Naive thymus-derived CD8-positive, alpha-beta T cell (primary cell): ENCODE measurements around the gene HEPHL1. TPM values are rescaled to one million over a fixed set of nuclear protein-coding genes. Genes with fewer than 3 reads are reported as not detected.
"Not testable (repeated sequence)": the region's sequence is repeated elsewhere in the genome, so short reads cannot be mapped to it uniquely, and the experiment has no call there.

Experiments
- ATAC-seq, 2 donors: fragments of 150-1000 bp; cut with Tn5 transposase in 1 of 2; sonication (Bioruptor Pico), chemical (Tn5 transposase) in 1 of 2; 1 replicate in 1 of 2; 2 replicates in 1 of 2; pipeline ENCODE4 v1.10.0; 2021; ENCODE audit warnings: mild to moderate bottlenecking in 2 of 2, moderate library complexity in 2 of 2
- POLR2A ChIA-PET: fragments of 350-600 bp; sonication (Branson Sonifier 250); formaldehyde crosslinking; loops from one replicate; lab custom pipeline; 2021; ENCODE audit warnings: antibody characterized with exemption; lab: Charles Lee
- DNase-seq, 10 donors: peaks; one replicate each; pipeline versions ENCODE4 v3.0.0 to v3.0.0-alpha.2; 2020 to 2022
- H3K27ac Mint-ChIP-seq, 10 donors: one replicate each; pipeline ENCODE4 v1.8.0; 2020 to 2022; ENCODE audit warnings: mild to moderate bottlenecking in 10 of 10, mixed read lengths in 10 of 10, moderate library complexity in 4 of 10, inconsistent platforms in 1 of 10
- H3K27me3 Mint-ChIP-seq, 5 donors: one replicate each; pipeline ENCODE4 v1.8.0; 2021 to 2022; ENCODE audit warnings: mixed read lengths in 5 of 5
- H3K36me3 Mint-ChIP-seq, 3 donors: one replicate each; pipeline ENCODE4 v1.8.0; 2020 to 2022; ENCODE audit warnings: mixed read lengths in 3 of 3, mild to moderate bottlenecking in 2 of 3, inconsistent platforms in 1 of 3
- H3K4me1 Mint-ChIP-seq, 4 donors: one replicate each; pipeline ENCODE4 v1.8.0; 2021 to 2022; ENCODE audit warnings: mixed read lengths in 4 of 4
- H3K4me3 Mint-ChIP-seq, 10 donors: one replicate each; pipeline ENCODE4 v1.8.0; 2020 to 2022; ENCODE audit warnings: mild to moderate bottlenecking in 10 of 10, mixed read lengths in 10 of 10, moderate library complexity in 6 of 10, inconsistent platforms in 1 of 10
- H3K9me3 Mint-ChIP-seq, 9 donors: one replicate each; pipeline ENCODE4 v1.8.0; 2020 to 2022; ENCODE audit warnings: mixed read lengths in 9 of 9, mild to moderate bottlenecking in 3 of 9, inconsistent platforms in 1 of 9, moderate library complexity in 1 of 9
- polyA plus RNA-seq, 3 donors: library from polyadenylated mRNA; unstranded; fragments of 300-500 nt; fragmentation: Illumina TruSeq; gene quantifications; one replicate each; pipeline ENCODE4 v1.2.3, GENCODE V29; 2021
- total RNA-seq, 8 experiments: library from RNA in 2 of 8; stranded (reverse) in 2 of 8; gene quantifications; one replicate each; pipeline ENCODE4 v1.2.3 and lab custom pipeline; 2021 to 2026

Gene HEPHL1
- total RNA-seq (not detected), polyA plus RNA-seq (not detected), total RNA-seq (lab: John Stamatoyannopoulos, UW) (0 to 0.09 (median 0) reads per million in 6 experiments)

GRCh38 chr11:94020777-94021481 is at the start of gene HEPHL1:
Gene HEPHL1 (plus strand): TSS chr11:94021354. CDS start chr11:94021369, 15 bp downstream.
- POLR2A ChIA-PET = no interaction called here
- H3K9me3 Mint-ChIP-seq = peaks cover 0 to 5% (median 0%) of the 10 kb centered on the region in 9 donors
- H3K27me3 Mint-ChIP-seq = peaks cover 7 to 12% (median 7%) of the 10 kb centered on the region in 5 donors
- ATAC-seq (no peak), DNase-seq (no peak)
- peaks cover 0 to 3% (median 0%) of the 10 kb centered on the region in 3 donors for H3K36me3 Mint-ChIP-seq
- no peaks in the 10 kb centered on the region for H3K4me1 Mint-ChIP-seq
- no peak within 1 kb of the TSS for H3K4me3 Mint-ChIP-seq
- H3K27ac Mint-ChIP-seq = no peak within 1 kb of the TSS

- Mint-ChIP-seq H3K4me3 (no peak overlapping the region), H3K36me3 (no peaks in the 10 kb centered on the region), H3K27ac (no peak overlapping the region), H3K9me3 (peaks cover 0 to 18% (median 4%) of the 10 kb centered on the region in 9 donors), H3K27me3 (peaks cover 5 to 53% (median 11%) of the 10 kb centered on the region in 5 donors), H3K4me1 (no peaks in the 10 kb centered on the region)
- DNase-seq (no peak), ATAC-seq (no peak)
- POLR2A ChIA-PET = no interaction called here
Measured at GRCh38 chr11:93972790-93973189, 48.4 kb upstream of the HEPHL1 start.

- H3K36me3 Mint-ChIP-seq, DNase-seq, ATAC-seq, POLR2A ChIA-PET, H3K4me3 Mint-ChIP-seq, H3K27ac Mint-ChIP-seq, H3K4me1 Mint-ChIP-seq: not testable (repeated sequence)
- H3K27me3 Mint-ChIP-seq = peaks cover 5 to 53% (median 11%) of the 10 kb centered on the region in 5 donors
- H3K9me3 Mint-ChIP-seq = peaks cover 0 to 18% (median 4%) of the 10 kb centered on the region in 9 donors
Measured at GRCh38 chr11:93973322-93974051, 47.7 kb upstream of the HEPHL1 start.

GRCh38 chr11:93974759-93975158 is 46.4 kb upstream of the HEPHL1 start:
- no peak for DNase-seq
- Mint-ChIP-seq H3K36me3 (no peaks in the 10 kb centered on the region), H3K9me3 (peaks cover 0 to 20% (median 9%) of the 10 kb centered on the region in 9 donors), H3K27ac (no peak overlapping the region), H3K27me3 (peaks cover 2 to 54% (median 13%) of the 10 kb centered on the region in 5 donors), H3K4me3 (no peak overlapping the region), H3K4me1 (no peaks in the 10 kb centered on the region)
- POLR2A ChIA-PET = no interaction called here
- no peak for ATAC-seq

- peaks cover 0 to 21% (median 9%) of the 10 kb centered on the region in 9 donors for H3K9me3 Mint-ChIP-seq
- H3K4me3 Mint-ChIP-seq, H3K27ac Mint-ChIP-seq, POLR2A ChIA-PET, H3K36me3 Mint-ChIP-seq, DNase-seq, ATAC-seq, H3K4me1 Mint-ChIP-seq: not testable (repeated sequence)
- H3K27me3 Mint-ChIP-seq = peaks cover 2 to 36% (median 11%) of the 10 kb centered on the region in 5 donors
Measured at GRCh38 chr11:93976577-93977254, 44.4 kb upstream of the HEPHL1 start.

- ATAC-seq (no peak), DNase-seq (no peak)
- H3K36me3 Mint-ChIP-seq = no peaks in the 10 kb centered on the region
- peaks cover 7 to 23% (median 7%) of the 10 kb centered on the region in 5 donors for H3K27me3 Mint-ChIP-seq
- H3K4me3 Mint-ChIP-seq = no peak overlapping the region
- peaks cover 0 to 9% (median under 1%) of the 10 kb centered on the region in 9 donors for H3K9me3 Mint-ChIP-seq
- H3K27ac Mint-ChIP-seq = no peak overlapping the region
- H3K4me1 Mint-ChIP-seq = no peaks in the 10 kb centered on the region
- POLR2A ChIA-PET = no interaction called here
Measured at GRCh38 chr11:93983542-93984195, 37.5 kb upstream of the HEPHL1 start.

- H3K27me3 Mint-ChIP-seq = peaks cover 7 to 26% (median 7%) of the 10 kb centered on the region in 5 donors
- H3K27ac Mint-ChIP-seq = no peak overlapping the region
- DNase-seq (no peak), ATAC-seq (no peak)
- H3K4me3 Mint-ChIP-seq = no peak overlapping the region
- H3K9me3 Mint-ChIP-seq = peaks cover 0 to 6% (median 2%) of the 10 kb centered on the region in 9 donors
- no peaks in the 10 kb centered on the region for H3K4me1 Mint-ChIP-seq
- POLR2A ChIA-PET = no interaction called here
- H3K36me3 Mint-ChIP-seq = no peaks in the 10 kb centered on the region
Measured at GRCh38 chr11:93984196-93984567, 37.0 kb upstream of the HEPHL1 start.

- Mint-ChIP-seq H3K4me1 (no peaks in the 10 kb centered on the region), H3K27me3 (peaks cover 2 to 20% (median 8%) of the 10 kb centered on the region in 5 donors), H3K4me3 (no peak overlapping the region)
Measured at GRCh38 chr11:93984936-93985335, 36.2 kb upstream of the HEPHL1 start.

GRCh38 chr11:93986716-93987115 is 34.4 kb upstream of the HEPHL1 start:
- no peak overlapping the region for H3K4me3 Mint-ChIP-seq
- no peak for ATAC-seq
- no peak for DNase-seq
- H3K27me3 Mint-ChIP-seq = peaks cover 2 to 23% (median 12%) of the 10 kb centered on the region in 5 donors
- peak overlapping the region in 1 of 10 donors; percentile 8 for H3K27ac Mint-ChIP-seq
- no peaks in the 10 kb centered on the region for H3K4me1 Mint-ChIP-seq
- POLR2A ChIA-PET = no interaction called here
- peaks cover 0 to 18% (median 6%) of the 10 kb centered on the region in 9 donors for H3K9me3 Mint-ChIP-seq
- H3K36me3 Mint-ChIP-seq = no peaks in the 10 kb centered on the region

More at GRCh38 chr11:93984936-93985335, 36.2 kb upstream of the HEPHL1 start:
- ATAC-seq (no peak), DNase-seq (no peak)
- POLR2A ChIA-PET = no interaction called here
- H3K36me3 Mint-ChIP-seq = no peaks in the 10 kb centered on the region
- no peak overlapping the region for H3K27ac Mint-ChIP-seq
- H3K9me3 Mint-ChIP-seq = peaks cover 0 to 6% (median under 1%) of the 10 kb centered on the region in 9 donors

- no peak for ATAC-seq
- Mint-ChIP-seq H3K36me3 (peaks cover 0 to 8% (median 0%) of the 10 kb centered on the region in 3 donors), H3K4me1 (no peaks in the 10 kb centered on the region), H3K27ac (no peak overlapping the region), H3K9me3 (peaks cover 2 to 35% (median 18%) of the 10 kb centered on the region in 9 donors), H3K27me3 (peaks cover 2 to 19% (median 12%) of the 10 kb centered on the region in 5 donors), H3K4me3 (no peak overlapping the region)
- POLR2A ChIA-PET = no interaction called here
- no peak for DNase-seq
Measured at GRCh38 chr11:93988455-93988854, 32.7 kb upstream of the HEPHL1 start.

- POLR2A ChIA-PET = no interaction called here
- Mint-ChIP-seq H3K4me3 (no peak overlapping the region), H3K4me1 (no peaks in the 10 kb centered on the region), H3K27me3 (peaks cover 2 to 16% (median 12%) of the 10 kb centered on the region in 5 donors), H3K9me3 (peaks cover 2 to 35% (median 19%) of the 10 kb centered on the region in 9 donors), H3K36me3 (peaks cover 0 to 8% (median 0%) of the 10 kb centered on the region in 3 donors), H3K27ac (no peak overlapping the region)
- ATAC-seq = no peak
- no peak for DNase-seq
Measured at GRCh38 chr11:93988912-93989311, 32.2 kb upstream of the HEPHL1 start.

GRCh38 chr11:93993747-93994146 is 27.4 kb upstream of the HEPHL1 start:
- DNase-seq = no peak
- POLR2A ChIA-PET = no interaction called here
- Mint-ChIP-seq H3K36me3 (peaks cover 0 to 27% (median 2%) of the 10 kb centered on the region in 3 donors), H3K27me3 (peaks cover 0 to 8% (median 5%) of the 10 kb centered on the region in 5 donors), H3K4me1 (no peaks in the 10 kb centered on the region), H3K9me3 (peaks cover 9 to 57% (median 23%) of the 10 kb centered on the region in 9 donors), H3K27ac (no peak overlapping the region), H3K4me3 (no peak overlapping the region)
- no peak for ATAC-seq
